DND-41 (cell line): ENCODE results near the gene NPIPA5.
"Not testable (repeated sequence)": the region's sequence is repeated elsewhere in the genome, so short reads cannot be mapped to it uniquely, and the experiment has no call there.

ENCODE experiments used
- ATAC-seq: fragments of 200-7000 bp; cut with Tn5 transposase; 3 replicates; pipeline ENCODE4 v1.9.1; 2021; ENCODE audit warnings: low read depth; ENCODE audit not compliant: insufficient read depth
- DNase-seq: peaks from one replicate; pipeline ENCODE4 v3.0.0-alpha.2; 2020
- H2AFZ ChIP-seq: 2 replicates; pipeline ENCODE4 v1.6.0; 2012; ENCODE audit warnings: low read depth, low read length
- H3K27ac ChIP-seq: 2 replicates; pipeline ENCODE4 v1.5.1; 2012; ENCODE audit warnings: low read length, inconsistent platforms
- H3K27me3 ChIP-seq: fragments of 200-600 bp; sonication (generic); 2 replicates; pipeline ENCODE4 v1.6.0; 2012; ENCODE audit warnings: low read length, mild to moderate bottlenecking, inconsistent platforms; ENCODE audit not compliant: insufficient read depth, poor library complexity
- H3K36me3 ChIP-seq: 2 replicates; pipeline ENCODE4 v1.5.1; 2012; ENCODE audit warnings: low read length, inconsistent platforms; ENCODE audit not compliant: insufficient read depth
- H3K4me1 ChIP-seq: 2 replicates; pipeline ENCODE4 v1.5.1; 2012; ENCODE audit warnings: mild to moderate bottlenecking, low read length; ENCODE audit not compliant: insufficient read depth
- H3K4me2 ChIP-seq: 2 replicates; pipeline ENCODE4 v1.6.0; 2012; ENCODE audit warnings: mild to moderate bottlenecking, moderate library complexity, low read length, inconsistent platforms; ENCODE audit not compliant: insufficient read depth
- H3K4me3 ChIP-seq, 2 experiments: fragments of 200-600 bp in 1 of 2; shearing (Covaris generic) in 1 of 2; 2 replicates each; pipeline ENCODE4 v1.5.1; 2012 to 2016; ENCODE audit warnings: inconsistent platforms in 2 of 2, low read length in 2 of 2, mild to moderate bottlenecking in 2 of 2, low read depth in 1 of 2, moderate library complexity in 1 of 2
- H3K79me2 ChIP-seq: 2 replicates; pipeline ENCODE4 v1.6.0; 2012; ENCODE audit warnings: low read length, inconsistent platforms; ENCODE audit not compliant: insufficient read depth
- H3K9ac ChIP-seq: 2 replicates; pipeline ENCODE4 v1.6.0; 2012; ENCODE audit warnings: low read depth, mild to moderate bottlenecking, inconsistent platforms, low read length, moderate library complexity
- H3K9me3 ChIP-seq: 2 replicates; pipeline ENCODE4 v1.5.1; 2012; ENCODE audit warnings: low read length, moderate library complexity, mild to moderate bottlenecking, inconsistent platforms; ENCODE audit not compliant: insufficient read depth, severe bottlenecking
- H4K20me1 ChIP-seq: 2 replicates; pipeline ENCODE4 v1.6.0; 2012; ENCODE audit warnings: low read length; ENCODE audit not compliant: insufficient read depth
- EZH2 ChIP-seq: IDR thresholded peaks from 3 replicates; pipeline ENCODE4 v1.6.1; 2012; ENCODE audit warnings: borderline replicate concordance, low read depth, mild to moderate bottlenecking, moderate library complexity, low read length, inconsistent platforms; ENCODE audit not compliant: severe bottlenecking
- TF ChIP-seq, protein P1 (sequence below): IDR thresholded peaks from 2 replicates; pipeline ENCODE4 v1.5.1; 2012; ENCODE audit warnings: borderline replicate concordance, low read length, moderate library complexity, mild to moderate bottlenecking; ENCODE audit not compliant: poor library complexity, severe bottlenecking; ENCODE audit errors: extremely low read depth

The NPIPA5 gene

DNA sequence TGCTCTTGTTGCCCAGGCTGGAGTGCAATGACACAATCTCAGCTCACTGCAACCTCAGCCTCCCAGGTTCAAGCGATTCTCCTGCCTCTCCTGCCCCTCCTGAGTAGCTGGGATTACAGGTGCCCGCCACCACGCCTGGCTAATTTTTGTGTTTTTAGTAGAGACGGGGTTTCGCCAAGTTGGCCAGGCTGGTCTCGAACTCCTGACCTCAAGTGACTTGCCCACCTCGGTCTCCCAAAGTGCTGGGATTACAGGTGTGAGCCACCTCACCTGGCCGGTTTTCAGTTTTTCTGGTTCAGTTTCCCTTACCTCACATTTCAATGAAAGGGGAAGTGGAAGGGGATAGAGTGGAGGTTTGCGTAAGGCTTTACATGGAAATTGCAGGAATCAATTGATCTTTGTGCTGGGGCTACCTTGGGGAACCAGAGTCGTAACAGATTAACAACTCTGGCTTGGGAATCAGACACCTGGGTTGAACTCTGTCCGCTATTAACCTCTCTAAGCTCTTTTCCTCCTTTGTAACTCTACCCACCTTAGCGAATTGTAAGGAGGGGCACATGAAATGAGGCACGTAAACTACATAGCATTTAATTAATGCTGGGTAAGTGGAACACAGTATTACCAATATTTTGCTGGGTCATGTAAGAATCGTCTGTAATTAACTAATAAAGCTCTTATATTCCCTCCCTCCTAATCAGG is 20.7 kb upstream of the NPIPA5 start:
- H3K4me2 ChIP-seq: no peak overlapping the region
- no peak overlapping the region for H3K9ac ChIP-seq
- TF ChIP-seq EZH2: no peak
- TF ChIP-seq, protein P1, sequence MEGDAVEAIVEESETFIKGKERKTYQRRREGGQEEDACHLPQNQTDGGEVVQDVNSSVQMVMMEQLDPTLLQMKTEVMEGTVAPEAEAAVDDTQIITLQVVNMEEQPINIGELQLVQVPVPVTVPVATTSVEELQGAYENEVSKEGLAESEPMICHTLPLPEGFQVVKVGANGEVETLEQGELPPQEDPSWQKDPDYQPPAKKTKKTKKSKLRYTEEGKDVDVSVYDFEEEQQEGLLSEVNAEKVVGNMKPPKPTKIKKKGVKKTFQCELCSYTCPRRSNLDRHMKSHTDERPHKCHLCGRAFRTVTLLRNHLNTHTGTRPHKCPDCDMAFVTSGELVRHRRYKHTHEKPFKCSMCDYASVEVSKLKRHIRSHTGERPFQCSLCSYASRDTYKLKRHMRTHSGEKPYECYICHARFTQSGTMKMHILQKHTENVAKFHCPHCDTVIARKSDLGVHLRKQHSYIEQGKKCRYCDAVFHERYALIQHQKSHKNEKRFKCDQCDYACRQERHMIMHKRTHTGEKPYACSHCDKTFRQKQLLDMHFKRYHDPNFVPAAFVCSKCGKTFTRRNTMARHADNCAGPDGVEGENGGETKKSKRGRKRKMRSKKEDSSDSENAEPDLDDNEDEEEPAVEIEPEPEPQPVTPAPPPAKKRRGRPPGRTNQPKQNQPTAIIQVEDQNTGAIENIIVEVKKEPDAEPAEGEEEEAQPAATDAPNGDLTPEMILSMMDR: no peak
- H4K20me1 ChIP-seq: no peaks in the 10 kb centered on the region
- no peaks in the 10 kb centered on the region for H3K9me3 ChIP-seq
- no peaks in the 10 kb centered on the region for H3K4me1 ChIP-seq
- H3K79me2 ChIP-seq: no peaks in the 10 kb centered on the region
- H3K36me3 ChIP-seq: no peaks in the 10 kb centered on the region
- no peak overlapping the region for H3K27ac ChIP-seq
- H2AFZ ChIP-seq: no peak overlapping the region
- no peak for DNase-seq
- no peak overlapping the region for H3K4me3 ChIP-seq
- no peak for ATAC-seq
- no peaks in the 10 kb centered on the region for H3K27me3 ChIP-seq

DNA sequence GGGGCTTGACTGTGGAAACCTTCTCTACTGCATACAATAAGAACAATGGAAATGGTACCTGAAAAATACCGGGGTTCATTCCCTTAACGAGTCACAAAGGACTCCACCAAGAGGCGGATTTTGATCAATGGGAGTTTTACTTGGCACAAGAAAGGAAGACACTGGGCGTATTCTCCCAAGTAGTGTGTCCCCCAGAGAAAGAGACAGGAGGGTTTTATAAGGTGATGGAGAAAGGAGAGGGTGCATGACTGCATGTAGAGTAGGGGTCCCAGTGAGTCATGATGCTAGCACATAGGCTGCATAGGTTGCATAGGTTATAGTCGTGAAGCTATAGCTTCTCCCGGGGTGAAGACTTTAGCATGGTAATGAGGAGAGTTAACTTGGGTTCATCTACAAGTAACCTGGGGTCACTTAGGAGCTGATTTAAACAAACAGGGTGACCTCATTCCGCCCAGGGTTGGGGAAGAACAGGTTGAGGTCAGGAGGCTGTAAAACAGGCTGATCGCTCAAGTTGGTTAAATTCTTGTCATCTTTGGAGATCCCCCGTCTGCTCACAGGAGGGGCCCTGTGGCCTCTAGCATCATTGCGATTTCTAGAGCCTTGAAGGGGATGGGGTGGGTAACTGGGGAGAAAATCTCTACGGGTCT is 19.0 kb upstream of the NPIPA5 start:
- Histone ChIP-seq H2AFZ (no peak overlapping the region), H3K4me1 (no peaks in the 10 kb centered on the region), H3K27ac (no peak overlapping the region), H3K4me3 (no peak overlapping the region), H3K9me3 (no peaks in the 10 kb centered on the region), H3K79me2 (no peaks in the 10 kb centered on the region), H3K36me3 (no peaks in the 10 kb centered on the region), H3K27me3 (no peaks in the 10 kb centered on the region), H3K9ac (no peak overlapping the region), H3K4me2 (no peak overlapping the region), H4K20me1 (no peaks in the 10 kb centered on the region)
- ATAC-seq (no peak), DNase-seq (no peak)
- TF ChIP-seq, protein P1: no peak
- no peak for TF ChIP-seq EZH2

DNA sequence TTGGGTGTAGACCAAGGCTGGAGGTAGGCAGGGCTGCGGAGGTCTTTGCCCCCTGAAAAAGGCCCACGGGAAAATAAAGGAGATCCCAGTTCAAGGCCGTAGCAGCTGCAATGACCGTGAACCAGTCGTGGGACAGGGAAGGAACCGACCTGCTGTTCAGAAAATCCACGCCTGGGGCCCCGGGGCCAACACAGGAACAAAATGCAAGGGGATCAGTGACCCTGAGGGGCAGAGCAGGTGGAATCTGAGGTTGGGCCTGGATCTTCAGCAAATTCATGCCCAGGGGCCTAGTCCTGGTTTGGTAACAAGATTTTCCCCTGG is 18.4 kb upstream of the NPIPA5 start:
- not testable (repeated sequence) for DNase-seq, H3K9ac ChIP-seq, H3K4me3 ChIP-seq, H3K27ac ChIP-seq, ATAC-seq, H3K4me1 ChIP-seq, H4K20me1 ChIP-seq, H3K36me3 ChIP-seq, H3K79me2 ChIP-seq, H2AFZ ChIP-seq, H3K9me3 ChIP-seq, H3K27me3 ChIP-seq, H3K4me2 ChIP-seq

DNA sequence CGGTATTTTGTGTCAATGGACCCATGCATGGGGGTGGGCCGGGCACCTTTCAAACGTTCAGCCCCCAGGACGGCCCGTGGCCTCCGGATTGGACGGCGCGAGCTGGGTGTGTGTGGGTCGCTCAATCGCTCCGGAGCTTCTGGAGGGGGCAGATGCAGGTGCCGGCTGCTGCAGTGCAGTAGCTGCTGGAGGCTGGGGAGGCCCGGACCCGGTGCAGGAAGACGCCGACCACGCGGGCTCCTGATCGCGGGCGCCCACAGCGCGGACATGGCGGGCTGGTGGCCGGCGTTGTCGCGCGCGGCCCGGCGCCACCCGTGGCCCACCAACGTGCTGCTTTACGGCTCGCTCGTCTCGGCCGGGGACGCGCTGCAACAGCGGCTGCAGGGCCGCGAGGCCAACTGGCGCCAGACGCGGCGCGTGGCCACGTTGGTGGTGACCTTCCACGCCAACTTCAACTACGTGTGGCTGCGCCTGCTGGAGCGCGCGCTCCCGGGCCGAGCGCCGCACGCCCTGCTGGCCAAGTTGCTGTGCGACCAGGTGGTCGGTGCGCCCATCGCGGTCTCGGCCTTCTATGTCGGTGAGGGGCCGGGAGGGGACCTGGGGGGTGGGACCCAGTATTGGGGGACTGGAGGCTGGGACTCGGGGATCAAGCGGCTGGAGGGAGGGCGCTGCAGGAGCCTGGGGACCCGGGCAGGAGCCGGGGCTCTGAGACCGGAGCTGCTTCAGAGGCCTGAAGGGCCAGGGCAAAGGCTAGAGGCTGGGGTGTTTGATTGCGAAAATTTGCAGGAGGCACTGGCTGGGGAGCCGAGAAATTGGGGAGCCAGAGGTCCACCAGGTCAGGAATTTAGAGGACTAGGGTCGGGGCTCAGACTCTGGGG is 17.8 kb upstream of the NPIPA5 start, which contains the start of gene MPV17L:
Gene MPV17L, plus strand, starts transcription at position 124 of the 878 bp plus-strand sequence. Its CDS starts 144 bp downstream, at position 268.
- DNase-seq, H3K4me2 ChIP-seq, ATAC-seq, H3K9ac ChIP-seq, H3K4me1 ChIP-seq, H3K79me2 ChIP-seq, H3K27ac ChIP-seq, H2AFZ ChIP-seq, H3K4me3 ChIP-seq, H3K9me3 ChIP-seq, H3K27me3 ChIP-seq, H3K36me3 ChIP-seq, H4K20me1 ChIP-seq: not testable (repeated sequence)

DNA sequence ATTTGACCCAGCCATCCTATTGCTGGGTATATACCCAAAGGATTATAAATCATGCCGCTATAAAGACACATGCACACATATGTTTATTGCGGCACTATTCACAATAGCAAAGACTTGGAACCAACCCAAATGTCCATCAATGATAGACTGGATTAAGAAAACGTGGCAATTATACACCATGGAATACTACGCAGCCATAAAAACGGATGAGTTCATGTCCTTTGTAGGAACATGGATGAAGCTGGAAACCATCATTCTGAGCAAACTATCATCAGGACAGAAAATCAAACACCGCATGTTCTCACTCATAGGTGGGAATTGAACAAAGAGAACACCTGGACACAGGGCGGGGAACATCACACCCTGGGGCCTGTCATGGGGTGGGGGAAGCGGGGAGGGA is 14.9 kb upstream of the NPIPA5 start:
- H4K20me1 ChIP-seq, H3K27ac ChIP-seq, H3K9ac ChIP-seq, H3K36me3 ChIP-seq, H3K79me2 ChIP-seq, ATAC-seq, H3K27me3 ChIP-seq, H3K4me1 ChIP-seq, H3K4me3 ChIP-seq, H2AFZ ChIP-seq, H3K4me2 ChIP-seq, DNase-seq, H3K9me3 ChIP-seq: not testable (repeated sequence)

DNA sequence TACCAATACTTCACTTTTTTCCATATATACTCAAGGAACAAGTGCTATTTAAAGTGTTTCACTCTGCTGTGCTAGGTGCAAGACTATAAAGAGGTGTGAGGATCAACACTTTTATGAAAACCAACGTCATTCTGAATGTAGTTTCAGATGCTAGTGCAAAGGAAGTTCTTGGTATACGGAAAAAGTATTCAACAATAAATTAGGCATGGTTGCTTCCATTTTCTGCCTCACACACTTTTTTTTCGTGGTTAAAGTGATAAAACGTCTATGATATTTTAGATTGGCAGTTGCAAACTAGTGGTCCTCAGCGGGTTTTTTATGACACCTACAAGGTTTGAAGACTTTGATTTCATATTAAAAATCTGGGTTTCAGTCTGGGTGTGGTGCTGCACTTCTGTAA is 11.8 kb upstream of the NPIPA5 start:
- H3K36me3 ChIP-seq, H3K27ac ChIP-seq, DNase-seq, H2AFZ ChIP-seq, H3K27me3 ChIP-seq, H4K20me1 ChIP-seq, H3K9ac ChIP-seq, ATAC-seq, H3K79me2 ChIP-seq, H3K4me2 ChIP-seq, H3K4me3 ChIP-seq, H3K4me1 ChIP-seq, H3K9me3 ChIP-seq: not testable (repeated sequence)
